Raji (cell line): ENCODE data around the gene HOXD13.

Experiments
- POLR2A ChIP-seq: IDR thresholded peaks from 2 replicates; pipeline ENCODE4 v1.6.1; 2011; ENCODE audit warnings: low read depth, low read length, control low read depth; ENCODE audit not compliant: insufficient read depth

Gene HOXD13

DNA sequence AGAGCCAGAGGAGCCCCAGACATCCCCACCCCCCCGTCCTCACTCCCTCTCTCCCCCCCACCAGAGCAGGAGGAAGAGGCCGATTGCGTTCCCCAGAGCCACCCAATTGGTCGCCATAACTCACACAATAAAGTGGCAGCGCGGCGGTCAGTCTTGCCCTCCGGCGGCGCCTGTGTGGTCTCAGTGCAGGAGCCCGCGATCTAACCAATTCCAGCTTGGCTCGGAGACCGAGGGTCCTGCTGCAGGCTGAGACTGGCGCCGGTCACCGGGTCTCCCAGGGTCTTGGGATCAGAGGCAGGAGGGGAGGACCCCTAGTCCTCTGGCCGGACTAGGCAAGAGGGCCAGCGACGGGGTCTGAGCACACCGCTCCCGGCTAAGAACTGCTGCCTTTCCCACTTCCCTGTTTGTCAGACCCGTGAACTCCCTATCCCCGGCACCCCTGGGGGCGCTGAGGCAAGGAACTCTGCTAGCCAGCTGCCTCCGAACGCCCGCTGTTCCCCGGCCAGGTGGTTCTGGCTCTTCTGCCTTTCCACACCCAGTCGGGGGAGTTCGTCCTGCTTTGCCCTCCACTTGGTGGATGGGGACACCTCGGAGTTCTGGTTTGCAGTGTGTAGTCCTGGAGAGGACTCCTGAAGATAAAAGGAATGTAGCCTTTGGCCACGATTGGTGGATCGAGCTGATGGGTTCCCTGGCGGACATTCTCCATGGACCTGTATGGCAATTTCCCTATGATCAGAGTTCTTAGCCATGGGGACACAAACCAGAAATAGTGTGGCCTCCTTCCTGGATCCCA is 6.0 kb downstream of the HOXD13 start:
- TF ChIP-seq POLR2A = no peak

DNA sequence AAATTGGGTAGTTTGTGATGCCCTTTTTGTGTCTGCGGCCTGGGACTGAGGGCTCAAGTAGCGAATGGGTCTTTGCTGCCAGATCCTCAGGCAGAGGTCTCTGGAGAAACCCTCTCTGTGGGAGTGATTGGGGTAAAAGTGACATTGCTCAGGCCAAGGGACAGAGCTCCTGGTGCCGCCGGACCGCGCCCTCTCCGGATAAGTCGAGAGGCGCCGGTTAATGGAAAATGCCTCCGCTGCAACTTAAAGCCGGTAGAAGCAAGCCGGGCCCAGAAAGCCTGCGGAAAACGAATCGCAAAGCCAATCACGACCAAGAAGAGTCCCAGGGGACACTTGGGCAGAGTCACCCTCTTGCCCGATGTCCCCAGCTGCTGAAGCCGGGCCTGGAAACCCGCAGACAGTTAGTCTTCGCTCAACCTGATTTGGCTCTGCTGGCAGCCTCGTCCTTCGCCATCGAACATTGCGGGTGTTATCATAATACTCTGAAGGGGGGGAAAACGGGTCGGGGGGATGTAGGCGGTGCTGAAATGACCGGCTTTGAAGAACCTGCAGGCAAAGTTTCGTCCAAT is 6.7 kb downstream of the HOXD13 start:
- TF ChIP-seq POLR2A = no peak

DNA sequence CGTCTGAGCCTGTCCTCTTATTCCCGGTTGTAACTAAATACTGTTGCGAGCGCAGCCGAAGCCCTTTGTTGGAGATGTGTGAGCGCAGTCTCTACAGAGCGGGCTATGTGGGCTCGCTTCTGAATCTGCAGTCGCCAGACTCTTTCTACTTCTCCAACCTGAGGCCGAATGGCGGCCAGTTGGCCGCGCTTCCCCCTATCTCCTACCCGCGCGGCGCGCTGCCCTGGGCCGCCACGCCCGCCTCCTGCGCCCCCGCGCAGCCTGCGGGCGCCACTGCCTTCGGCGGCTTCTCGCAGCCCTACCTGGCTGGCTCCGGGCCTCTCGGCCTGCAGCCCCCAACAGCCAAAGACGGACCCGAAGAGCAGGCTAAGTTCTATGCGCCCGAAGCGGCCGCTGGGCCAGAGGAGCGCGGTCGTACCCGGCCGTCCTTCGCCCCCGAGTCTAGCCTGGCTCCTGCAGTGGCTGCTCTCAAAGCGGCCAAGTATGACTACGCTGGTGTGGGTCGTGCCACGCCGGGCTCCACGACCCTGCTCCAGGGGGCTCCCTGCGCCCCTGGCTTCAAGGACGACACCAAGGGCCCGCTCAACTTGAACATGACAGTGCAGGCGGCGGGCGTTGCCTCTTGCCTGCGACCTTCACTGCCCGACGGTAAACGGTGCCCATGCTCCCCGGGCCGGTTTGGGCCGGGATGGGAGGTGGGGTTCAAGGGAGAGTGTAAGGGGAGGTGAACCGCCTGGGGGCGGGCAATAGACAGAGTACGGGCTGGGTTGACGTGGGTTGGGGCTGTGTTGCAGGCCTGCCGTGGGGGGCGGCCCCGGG is 7.4 kb downstream of the HOXD13 start, which contains the start of gene HOXD12:
Gene HOXD12 (plus strand): TSS at position 68 of the 819 bp plus-strand sequence. CDS start 7 bp downstream, at position 75.
- TF ChIP-seq POLR2A = no peak

DNA sequence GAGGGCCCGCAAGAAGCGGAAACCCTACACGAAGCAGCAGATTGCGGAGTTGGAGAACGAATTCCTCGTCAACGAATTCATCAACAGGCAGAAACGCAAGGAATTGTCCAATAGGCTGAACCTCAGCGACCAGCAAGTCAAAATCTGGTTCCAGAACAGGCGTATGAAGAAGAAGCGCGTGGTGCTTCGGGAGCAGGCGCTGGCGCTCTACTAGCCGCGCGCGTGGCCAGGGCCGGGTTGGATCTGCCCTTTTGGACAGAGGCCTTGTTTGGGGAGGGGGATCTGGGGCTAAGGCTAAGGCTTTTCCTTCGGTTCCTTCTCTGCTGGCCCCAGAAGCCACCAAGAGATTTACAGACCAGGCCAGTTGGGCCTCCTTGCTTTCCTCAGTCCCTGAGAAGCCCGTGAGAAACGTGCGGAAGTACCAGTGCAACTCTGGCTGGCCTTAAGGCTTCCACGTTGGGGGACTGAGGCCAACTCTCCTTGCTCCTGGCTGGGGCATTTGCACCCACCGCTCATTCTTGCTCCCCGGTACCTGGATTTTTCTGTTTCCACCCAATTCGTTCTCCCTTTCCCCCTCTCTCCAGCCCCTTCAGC is 8.1 kb downstream of the HOXD13 start:
- TF ChIP-seq POLR2A = no peak

DNA sequence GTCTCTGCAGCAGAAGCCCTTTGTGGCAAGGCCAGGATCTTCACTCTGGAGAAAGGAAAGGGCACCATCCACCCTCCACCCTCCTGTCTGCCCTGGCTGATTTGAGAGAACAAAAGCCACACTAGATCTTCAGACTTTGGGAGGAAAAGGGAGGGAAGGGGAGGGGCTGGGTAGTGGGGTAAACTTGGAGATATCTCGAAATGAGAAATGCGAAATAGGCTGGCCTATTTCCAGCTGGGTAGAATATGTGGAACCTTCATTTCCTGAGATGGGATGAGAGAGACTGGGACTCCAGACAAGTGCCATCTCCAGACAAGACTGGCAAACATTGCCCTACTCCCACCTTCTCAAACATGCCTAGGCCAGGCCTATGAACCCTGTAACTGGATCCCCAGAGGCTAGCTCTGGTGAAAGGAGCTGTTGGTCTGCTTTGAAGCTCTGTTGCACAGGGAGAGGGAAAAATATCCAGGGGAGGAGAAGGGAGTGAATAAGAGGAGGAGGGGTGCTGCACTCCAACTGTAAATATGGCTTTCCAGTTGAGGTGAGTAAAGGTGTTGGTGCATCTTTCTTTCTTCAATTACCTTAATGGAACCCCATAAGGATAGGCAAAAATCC is 8.8 kb downstream of the HOXD13 start:
- no peak for TF ChIP-seq POLR2A

DNA sequence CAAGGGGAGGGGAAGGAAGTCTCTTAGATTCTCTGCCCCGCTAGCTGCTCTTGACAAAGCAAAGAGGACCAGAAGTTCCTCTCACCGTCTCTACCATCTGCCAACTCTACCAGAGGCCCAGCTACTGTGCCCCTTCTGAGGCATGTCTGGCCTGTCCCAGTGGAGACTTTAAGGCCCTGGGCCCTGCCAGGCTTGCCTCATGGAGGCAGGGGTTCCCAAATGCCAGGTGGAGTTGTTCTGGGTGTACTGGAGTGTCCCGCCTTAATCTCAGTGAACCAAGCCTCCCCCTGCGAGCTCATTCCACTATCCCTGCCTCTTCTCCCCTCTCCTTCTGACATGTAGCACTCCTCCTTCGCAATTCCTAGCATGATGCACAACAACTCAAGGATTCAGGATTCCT is 9.3 kb downstream of the HOXD13 start:
- TF ChIP-seq POLR2A = no peak

DNA sequence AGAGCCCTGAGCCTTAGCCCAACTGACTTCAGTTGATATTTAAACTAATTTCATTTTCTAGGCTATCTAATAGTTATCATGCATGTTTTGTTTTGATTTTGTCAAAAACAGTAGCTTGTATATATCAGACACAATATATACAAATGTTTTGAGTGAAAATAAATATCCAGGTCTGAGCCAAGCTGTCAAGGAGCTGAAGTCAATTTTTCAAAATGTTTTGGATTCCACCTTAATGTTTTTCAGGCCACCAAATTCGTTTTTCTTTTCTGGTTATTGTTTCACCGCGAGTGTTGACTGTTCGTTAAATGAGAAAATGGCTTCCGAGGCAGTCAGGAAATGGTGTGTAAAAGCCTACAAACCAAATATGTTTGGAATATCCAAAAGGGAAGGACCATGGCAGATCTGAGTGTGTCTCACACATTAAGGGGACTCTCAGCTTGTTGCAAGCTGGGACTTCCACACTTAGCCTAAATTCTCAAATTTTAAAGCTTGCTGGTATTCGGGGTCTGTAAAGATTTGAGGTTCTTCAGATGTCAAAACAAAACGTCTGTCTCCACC is 9.9 kb downstream of the HOXD13 start:
- no peak for TF ChIP-seq POLR2A

DNA sequence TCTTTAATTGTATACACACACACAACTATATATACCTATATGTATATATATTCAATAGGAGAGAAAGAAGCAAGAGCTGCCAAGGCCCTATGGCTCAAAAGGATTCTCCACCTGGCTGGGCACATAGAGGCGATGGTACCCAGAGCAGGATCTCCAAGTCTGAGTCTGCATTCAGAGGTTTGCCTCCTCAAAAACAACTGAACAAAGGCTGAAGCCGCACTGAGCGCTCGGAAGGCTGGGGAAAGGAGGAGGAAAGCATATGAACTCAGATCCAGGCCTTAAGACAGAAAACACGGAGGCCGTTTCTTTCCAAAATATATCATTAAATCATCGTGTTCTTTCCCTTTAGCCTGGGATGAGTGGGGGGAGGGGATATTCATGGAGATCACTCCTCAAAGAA is 10.7 kb downstream of the HOXD13 start:
- TF ChIP-seq POLR2A = no peak

DNA sequence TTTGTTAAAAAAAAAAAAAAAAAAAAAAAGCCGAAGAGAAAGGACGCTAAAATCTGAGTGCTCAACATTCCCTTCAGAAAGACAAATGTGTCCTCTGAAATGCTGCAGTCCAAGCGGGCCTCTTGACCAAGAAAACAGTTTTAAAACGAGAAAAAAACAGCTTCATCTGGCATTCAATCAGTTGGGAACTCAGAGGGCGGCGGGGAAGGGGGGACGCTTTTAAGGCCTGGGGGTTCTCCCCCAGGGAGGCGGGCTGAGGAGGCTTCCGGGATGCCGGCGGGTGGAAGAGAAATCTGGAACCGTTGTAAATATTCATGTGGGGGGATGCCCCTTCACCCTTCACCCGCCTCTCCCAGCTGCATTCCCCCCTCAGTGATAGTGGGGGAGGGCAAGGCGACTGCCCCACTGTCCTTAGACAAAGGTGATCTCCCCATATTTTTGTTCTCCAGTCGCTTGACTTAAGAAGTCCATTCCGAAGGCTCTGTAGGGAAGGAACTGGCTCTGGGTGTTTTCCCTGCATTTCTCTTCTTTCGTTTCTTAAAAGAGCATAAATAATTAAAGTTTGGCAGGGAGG is 11.3 kb downstream of the HOXD13 start:
- TF ChIP-seq POLR2A = no peak

DNA sequence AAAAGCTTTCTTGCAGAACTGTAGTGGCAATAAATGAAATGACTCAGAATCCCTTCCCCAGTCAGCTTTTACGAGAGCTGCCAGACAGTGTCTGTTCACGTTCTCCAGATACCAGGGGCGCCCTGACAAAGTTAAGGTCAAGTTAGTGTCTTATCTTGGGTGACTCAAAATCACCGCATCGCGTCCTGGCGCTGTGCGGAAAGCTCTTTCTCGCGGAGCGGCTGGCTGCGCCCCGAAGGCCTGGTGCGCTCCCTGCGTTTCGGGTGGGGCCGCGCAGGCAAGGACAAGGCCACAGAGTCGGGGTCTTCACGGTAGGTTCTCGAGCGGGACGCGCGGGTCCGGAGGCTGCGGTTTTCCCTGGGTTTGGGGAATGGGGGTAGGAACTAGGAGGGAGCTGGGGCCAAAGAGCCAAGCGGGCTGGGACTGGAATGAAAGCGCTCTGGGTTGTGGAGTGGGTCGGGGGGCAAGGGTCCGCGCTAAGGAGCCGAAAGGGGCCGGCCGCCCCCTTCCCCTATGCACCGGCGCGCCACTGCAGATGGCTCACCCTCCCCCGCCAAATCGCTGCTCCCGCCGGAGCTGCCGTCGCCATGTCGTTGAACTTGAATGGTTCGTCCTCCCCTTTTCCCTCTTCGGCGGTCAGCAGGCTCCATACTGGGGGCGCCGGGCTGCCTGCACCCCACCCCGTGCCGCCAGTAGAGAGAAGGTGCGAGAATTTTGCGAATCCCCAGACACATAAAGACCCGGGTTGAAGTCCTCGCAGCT is 12.0 kb downstream of the HOXD13 start:
- no peak for TF ChIP-seq POLR2A

DNA sequence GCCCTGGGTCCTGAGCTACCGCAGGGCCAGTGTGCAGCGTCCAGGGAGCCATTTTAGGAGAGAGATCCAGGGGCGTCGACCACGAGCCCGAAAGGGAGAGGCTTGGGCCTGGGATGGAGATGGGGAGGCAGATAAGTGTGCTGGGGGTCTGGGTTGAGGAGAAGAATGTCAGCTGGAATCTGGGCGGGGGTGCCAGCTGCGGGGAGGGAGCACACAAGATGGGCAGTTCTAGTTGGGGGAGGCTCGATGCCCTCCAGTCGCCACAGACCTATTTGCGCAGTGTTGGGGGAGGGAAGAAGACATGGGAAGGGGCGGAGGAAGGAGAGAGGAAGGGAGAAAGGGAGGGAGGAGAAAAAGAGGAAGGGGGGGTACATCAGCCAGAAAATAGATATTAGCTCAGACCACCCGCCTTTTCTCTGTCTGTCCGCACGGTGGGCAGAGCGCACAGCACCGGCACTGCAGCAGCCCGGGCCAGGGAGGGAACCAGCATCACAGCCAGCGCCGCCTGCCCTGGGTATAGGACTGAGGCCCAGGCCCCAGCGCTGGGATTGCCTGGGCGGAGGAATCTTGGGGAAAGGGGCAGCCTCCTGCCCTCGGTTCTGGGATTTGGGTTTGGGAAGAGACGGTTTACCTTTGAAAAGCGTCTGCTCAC is 12.7 kb downstream of the HOXD13 start:
- TF ChIP-seq POLR2A = no peak

DNA sequence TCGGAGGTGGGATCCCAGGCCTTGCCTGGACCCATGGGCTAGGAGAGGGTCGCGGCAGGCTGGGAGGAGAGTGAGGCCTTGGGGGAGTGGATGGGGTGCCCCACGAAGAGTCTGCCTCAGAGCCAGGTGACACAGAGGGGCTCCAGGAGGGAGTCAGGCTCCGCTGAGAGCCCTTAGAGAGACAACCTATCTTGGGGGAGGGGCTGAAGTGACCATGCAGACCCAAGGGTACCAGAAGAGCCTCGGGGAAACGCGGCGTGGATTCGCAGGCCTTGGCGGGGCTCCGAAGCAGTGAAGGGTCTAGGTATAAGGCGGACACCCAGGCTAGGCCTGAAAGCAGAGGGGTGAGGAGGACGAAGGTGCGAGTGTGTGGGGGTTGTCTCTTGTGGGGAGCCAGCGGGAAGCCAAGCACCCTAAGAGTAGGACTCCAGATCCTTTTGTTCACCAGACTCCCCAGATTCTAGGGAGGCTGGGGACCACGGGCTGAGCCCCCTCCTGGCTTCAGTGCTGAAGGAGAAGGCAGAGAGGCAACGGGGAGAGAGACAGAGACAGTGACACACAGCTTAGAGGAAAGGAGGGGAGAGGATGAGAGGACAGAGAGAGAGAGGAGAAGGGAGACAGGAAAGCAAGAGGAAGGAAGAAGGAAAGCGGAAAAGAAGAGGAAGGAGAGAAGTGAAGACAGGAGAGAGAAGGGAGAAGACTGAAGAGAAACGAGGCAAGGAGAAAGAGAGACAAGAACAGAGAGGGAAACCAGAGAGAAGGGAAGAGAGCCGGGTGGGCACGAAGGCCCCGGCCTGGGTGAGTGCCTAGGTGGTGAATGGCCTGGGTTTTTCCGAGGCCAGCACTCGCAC is 13.4 kb downstream of the HOXD13 start:
- no peak for TF ChIP-seq POLR2A
